Measurements from ENCODE around the gene WDR37.
A peak's percentile ranks its signal among the peaks of the same experiment; 100 is the strongest.

The WDR37 gene

GRCh38 chr10:1178506-1178905, 122.3 kb downstream of the WDR37 start:
- peaks cover 21% of the 10 kb centered on the region for H3K4me1 Mint-ChIP-seq
- H3K36me3 Mint-ChIP-seq (ENCODE audit: low read depth), result no peaks in the 10 kb centered on the region
- H3K4me3 Mint-ChIP-seq, result no peak overlapping the region
- H3K9me3 Mint-ChIP-seq, result no peaks in the 10 kb centered on the region
- no peak for TF ChIP-seq CTCF (IDR thresholded peaks at IDR 0.05; ENCODE audit: unreplicated experiment in 3 of 3)
- peaks cover 39% of the 10 kb centered on the region for H3K27me3 Mint-ChIP-seq (ENCODE audit: low read depth)
- no peak overlapping the region for H3K27ac Mint-ChIP-seq

GRCh38 chr10:1179346-1180070, 123.3 kb downstream of the WDR37 start:
- Mint-ChIP-seq H3K9me3 (no peaks in the 10 kb centered on the region), H3K27ac (peak overlapping the region in 1 of 3 experiments; percentile 15), H3K4me1 (peaks cover 21% of the 10 kb centered on the region), H3K4me3 (no peak overlapping the region), H3K36me3 (ENCODE audit: low read depth) (no peaks in the 10 kb centered on the region), H3K27me3 (ENCODE audit: low read depth) (peaks cover 35% of the 10 kb centered on the region)
- TF ChIP-seq CTCF (IDR thresholded peaks at IDR 0.05; ENCODE audit: unreplicated experiment in 3 of 3), result no peak

GRCh38 chr10:1180071-1180730, 124.0 kb downstream of the WDR37 start:
- Mint-ChIP-seq H3K9me3 (no peaks in the 10 kb centered on the region), H3K27ac (peak overlapping the region in 1 of 3 experiments; percentile 43), H3K4me1 (peaks cover 21% of the 10 kb centered on the region), H3K4me3 (no peak overlapping the region), H3K36me3 (ENCODE audit: low read depth) (no peaks in the 10 kb centered on the region), H3K27me3 (ENCODE audit: low read depth) (peaks cover 38% of the 10 kb centered on the region)
- TF ChIP-seq CTCF (IDR thresholded peaks at IDR 0.05; ENCODE audit: unreplicated experiment in 3 of 3), result no peak

GRCh38 chr10:1180836-1181235, 124.7 kb downstream of the WDR37 start:
- Mint-ChIP-seq H3K36me3 (ENCODE audit: low read depth) (no peaks in the 10 kb centered on the region), H3K4me3 (no peak overlapping the region), H3K27me3 (ENCODE audit: low read depth) (peaks cover 34% of the 10 kb centered on the region), H3K4me1 (peaks cover 21% of the 10 kb centered on the region), H3K27ac (peak overlapping the region in 1 of 3 experiments; percentile 43), H3K9me3 (no peaks in the 10 kb centered on the region)
- TF ChIP-seq CTCF (IDR thresholded peaks at IDR 0.05; ENCODE audit: unreplicated experiment in 3 of 3), result peak in 1 of 3 experiments; percentile 18
